ENCODE data around the gene ELAVL1.

The ELAVL1 gene

DNA sequence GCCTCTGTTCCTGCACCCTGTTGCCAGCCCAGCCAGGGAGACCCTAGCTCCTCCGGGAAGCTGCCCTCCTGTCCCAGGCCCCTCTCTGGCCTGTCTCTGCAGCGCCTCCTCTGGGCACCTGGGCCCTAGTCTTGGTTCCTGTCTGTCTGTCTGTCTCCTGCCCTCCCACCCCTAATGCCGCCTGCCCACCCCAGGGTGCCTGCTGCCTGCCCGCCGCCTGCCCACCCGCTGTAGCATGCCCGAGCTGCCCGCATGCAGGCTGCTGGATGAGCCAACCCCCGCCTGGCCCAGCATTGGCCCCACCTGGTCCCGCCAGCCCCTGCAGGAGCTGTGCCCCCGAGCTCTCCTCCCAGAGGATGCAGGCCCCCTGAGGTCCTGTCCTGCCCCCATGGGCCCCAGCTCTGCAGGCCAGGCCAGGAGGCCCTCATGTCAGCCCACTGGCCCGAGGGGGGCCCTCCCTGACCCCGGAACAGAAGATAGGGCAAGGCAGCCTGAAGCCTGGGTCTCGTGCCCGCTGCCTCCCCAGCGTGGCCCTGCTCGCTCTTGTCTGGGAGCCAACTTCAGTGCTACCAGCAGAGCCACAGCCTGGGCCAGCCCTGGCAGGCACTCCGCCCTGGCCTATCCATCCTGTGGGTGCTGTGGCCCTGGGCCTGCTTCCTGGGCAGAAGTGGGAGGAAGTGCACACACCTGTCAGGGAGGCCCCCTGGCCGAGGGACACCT is 96.5 kb downstream of the ELAVL1 start:
- TF ChIP-seq, protein P1, sequence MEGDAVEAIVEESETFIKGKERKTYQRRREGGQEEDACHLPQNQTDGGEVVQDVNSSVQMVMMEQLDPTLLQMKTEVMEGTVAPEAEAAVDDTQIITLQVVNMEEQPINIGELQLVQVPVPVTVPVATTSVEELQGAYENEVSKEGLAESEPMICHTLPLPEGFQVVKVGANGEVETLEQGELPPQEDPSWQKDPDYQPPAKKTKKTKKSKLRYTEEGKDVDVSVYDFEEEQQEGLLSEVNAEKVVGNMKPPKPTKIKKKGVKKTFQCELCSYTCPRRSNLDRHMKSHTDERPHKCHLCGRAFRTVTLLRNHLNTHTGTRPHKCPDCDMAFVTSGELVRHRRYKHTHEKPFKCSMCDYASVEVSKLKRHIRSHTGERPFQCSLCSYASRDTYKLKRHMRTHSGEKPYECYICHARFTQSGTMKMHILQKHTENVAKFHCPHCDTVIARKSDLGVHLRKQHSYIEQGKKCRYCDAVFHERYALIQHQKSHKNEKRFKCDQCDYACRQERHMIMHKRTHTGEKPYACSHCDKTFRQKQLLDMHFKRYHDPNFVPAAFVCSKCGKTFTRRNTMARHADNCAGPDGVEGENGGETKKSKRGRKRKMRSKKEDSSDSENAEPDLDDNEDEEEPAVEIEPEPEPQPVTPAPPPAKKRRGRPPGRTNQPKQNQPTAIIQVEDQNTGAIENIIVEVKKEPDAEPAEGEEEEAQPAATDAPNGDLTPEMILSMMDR (IDR thresholded peaks at IDR 0.05; ENCODE audit: low read depth, low read length) = no peak
- no peak overlapping the region for H3K4me3 ChIP-seq (ENCODE audit: low read depth, low read length)

Measured in WI38 (cell line).